Astrocyte of the spinal cord (primary cell): Measurements from ENCODE around the gene GDE1.

Source experiments
- DNase-seq: peaks from one replicate; pipeline ENCODE4 v3.0.0; 2011; ENCODE audit warnings: low read depth, low spot score
- H3K4me3 ChIP-seq: 2 replicates; pipeline ENCODE4 v1.5.1; 2011; ENCODE audit warnings: low read depth, mild to moderate bottlenecking, low read length, moderate library complexity
- CTCF ChIP-seq: IDR thresholded peaks from 2 replicates; pipeline ENCODE4 v1.5.1; 2012; ENCODE audit warnings: low read depth, mild to moderate bottlenecking, low read length, inconsistent platforms
- in situ Hi-C: cut with HindIII; loops from 2 replicates; pipeline ENCODE4 v1.10.0; 2017; ENCODE audit warnings: low sequenced_read_pairs

GDE1 gene

GRCh38 chr16:19540241-19540970, 18.5 kb upstream of the GDE1 start:
- in situ Hi-C loops, result no loop called here
- no peak for TF ChIP-seq CTCF
- DNase-seq, result no peak
- H3K4me3 ChIP-seq, result no peak overlapping the region

GRCh38 chr16:19532601-19533000, 10.7 kb upstream of the GDE1 start:
- no peak overlapping the region for H3K4me3 ChIP-seq
- in situ Hi-C loops, result no loop called here
- TF ChIP-seq CTCF, result no peak
- DNase-seq, result no peak

- H3K4me3 ChIP-seq, result no peak overlapping the region
- no peak for DNase-seq
- in situ Hi-C loops, result no loop called here
- TF ChIP-seq CTCF, result no peak
Measured at GRCh38 chr16:19528666-19529065, 6.8 kb upstream of the GDE1 start.

- H3K4me3 ChIP-seq, result no peak overlapping the region
- no peak for TF ChIP-seq CTCF
- in situ Hi-C loops, result no loop called here
- DNase-seq, result no peak
Measured at GRCh38 chr16:19527161-19527560, 5.3 kb upstream of the GDE1 start.

- no peak for DNase-seq
- in situ Hi-C loops, result no loop called here
- peak overlapping the region; percentile 98 for H3K4me3 ChIP-seq
- no peak for TF ChIP-seq CTCF
Measured at GRCh38 chr16:19525385-19525723, 3.5 kb upstream of the GDE1 start.

GRCh38 chr16:19524616-19525384, 2.9 kb upstream of the GDE1 start:
- DNase-seq, result peak; percentile 7
- no peak for TF ChIP-seq CTCF
- in situ Hi-C loops, result no loop called here
- H3K4me3 ChIP-seq, result peak overlapping the region; percentile 98
